GM19468 (cell line): ENCODE measurements around the gene STMND1.
"Not testable (repeated sequence)": the region's sequence is repeated elsewhere in the genome, so short reads cannot be mapped to it uniquely, and the experiment has no call there.

Experiments used
- ATAC-seq: cut with Tn5 transposase; IDR thresholded peaks from one replicate; pipeline ENCODE4 v1.9.1; 2021; ENCODE audit warnings: mild to moderate bottlenecking, moderate library complexity, moderate number of reproducible peaks; ENCODE audit not compliant: unreplicated experiment; ENCODE audit errors: extremely low read depth

The STMND1 gene

GRCh38 chr6:17101422-17102257, at the start of gene STMND1:
TSS of gene STMND1 (plus strand) at chr6:17102050. CDS start at chr6:17102258, 208 bp downstream.
- no peak for ATAC-seq

- no peak for ATAC-seq
Measured at GRCh38 chr6:17054647-17055046, 47.2 kb upstream of the STMND1 start.

GRCh38 chr6:17057322-17057721, 44.5 kb upstream of the STMND1 start:
- no peak for ATAC-seq

GRCh38 chr6:17058550-17058949, 43.3 kb upstream of the STMND1 start:
- ATAC-seq: no peak

- no peak for ATAC-seq
Measured at GRCh38 chr6:17059022-17059421, 42.8 kb upstream of the STMND1 start.

GRCh38 chr6:17059850-17060249, 42.0 kb upstream of the STMND1 start:
- no peak for ATAC-seq

- ATAC-seq: no peak
Measured at GRCh38 chr6:17061097-17061496, 40.8 kb upstream of the STMND1 start.

GRCh38 chr6:17062871-17063440, 38.9 kb upstream of the STMND1 start:
- ATAC-seq: no peak

- no peak for ATAC-seq
Measured at GRCh38 chr6:17064975-17065374, 36.9 kb upstream of the STMND1 start.

- ATAC-seq: no peak
Measured at GRCh38 chr6:17066610-17067009, 35.2 kb upstream of the STMND1 start.

GRCh38 chr6:17068972-17069371, 32.9 kb upstream of the STMND1 start:
- ATAC-seq: not testable (repeated sequence)

GRCh38 chr6:17070400-17070799, 31.4 kb upstream of the STMND1 start:
- not testable (repeated sequence) for ATAC-seq

GRCh38 chr6:17073596-17073995, 28.3 kb upstream of the STMND1 start:
- not testable (repeated sequence) for ATAC-seq

- no peak for ATAC-seq
Measured at GRCh38 chr6:17081273-17081672, 20.6 kb upstream of the STMND1 start.

GRCh38 chr6:17081860-17082508, 19.9 kb upstream of the STMND1 start:
- ATAC-seq: no peak

GRCh38 chr6:17083397-17083796, 18.5 kb upstream of the STMND1 start:
- no peak for ATAC-seq

GRCh38 chr6:17086469-17086868, 15.4 kb upstream of the STMND1 start:
- ATAC-seq: no peak

- no peak for ATAC-seq
Measured at GRCh38 chr6:17088091-17088611, 13.7 kb upstream of the STMND1 start.

- no peak for ATAC-seq
Measured at GRCh38 chr6:17091122-17091521, 10.7 kb upstream of the STMND1 start.

- no peak for ATAC-seq
Measured at GRCh38 chr6:17093686-17094085, 8.2 kb upstream of the STMND1 start.

- ATAC-seq: no peak
Measured at GRCh38 chr6:17096096-17096495, 5.8 kb upstream of the STMND1 start.
